Measurements from ENCODE around the gene HMGN3.

HMGN3 gene

DNA sequence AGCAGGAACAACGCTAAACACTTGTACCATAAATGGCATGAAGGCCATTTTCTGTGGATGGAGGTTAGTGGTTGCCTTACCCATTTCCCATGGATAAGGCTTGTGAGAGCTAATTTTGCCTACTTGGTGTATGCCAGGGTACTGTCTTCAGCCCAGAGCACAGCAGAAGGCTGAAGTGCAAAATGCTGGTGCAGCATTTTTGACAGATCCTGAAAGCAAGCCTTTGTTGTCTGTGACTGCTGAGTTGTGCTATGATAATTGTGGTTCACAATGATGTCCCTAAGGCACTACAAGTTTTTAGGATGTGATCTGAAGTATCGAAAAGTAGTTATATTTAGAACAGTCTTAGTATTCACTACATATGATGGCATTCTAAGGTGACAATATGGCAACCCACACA, 14.7 kb upstream of the HMGN3 start:
- no peaks in the 10 kb centered on the region; the same call in 1 of the 2 replicates for H3K9me3 ChIP-seq (ENCODE audit: insufficient read depth, low read length)
- H3K9ac ChIP-seq (ENCODE audit: insufficient read length, low read depth), result no peak overlapping the region
- no peaks in the 10 kb centered on the region for H3K36me3 ChIP-seq (ENCODE audit: insufficient read depth, insufficient read length, low read length)
- TF ChIP-seq SUZ12 (IDR thresholded peaks at IDR 0.05; ENCODE audit: extremely low read depth, insufficient read depth, insufficient read length) (no peak), ZNF274 (IDR thresholded peaks at IDR 0.05; ENCODE audit: low read depth, low read length) (no peak), YY1 (IDR thresholded peaks at IDR 0.05; ENCODE audit: insufficient read depth, insufficient read length) (no peak)
- no peak for DNase-seq (ENCODE audit: low read depth, low spot score)
- no peak overlapping the region for H3K4me3 ChIP-seq (ENCODE audit: insufficient read length, low read depth)
- H3K4me1 ChIP-seq (ENCODE audit: insufficient read depth, insufficient read length), result no peaks in the 10 kb centered on the region
- H3K27me3 ChIP-seq (ENCODE audit: insufficient read depth, insufficient read length), result no peaks in the 10 kb centered on the region

DNA sequence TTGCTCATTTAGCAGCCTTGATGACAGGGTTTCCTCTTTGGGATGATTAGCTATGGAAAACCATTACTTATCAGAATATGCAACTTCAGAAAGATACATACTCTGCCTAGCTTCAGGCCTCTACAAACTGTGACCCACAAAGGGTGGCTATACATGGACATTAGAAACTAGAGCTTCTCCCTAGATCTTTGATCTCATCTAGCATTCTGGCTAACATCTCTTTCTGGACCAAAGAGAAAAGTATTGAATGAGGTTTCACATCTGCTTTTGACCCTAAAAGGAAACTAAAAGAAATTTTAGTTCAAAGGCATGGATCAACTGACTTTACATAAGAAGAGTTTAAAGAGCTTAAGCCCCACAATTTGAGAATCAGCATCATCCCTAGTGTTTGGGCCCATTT, 12.4 kb upstream of the HMGN3 start:
- Histone ChIP-seq H3K4me1 (ENCODE audit: insufficient read depth, insufficient read length) (no peaks in the 10 kb centered on the region), H3K4me3 (ENCODE audit: insufficient read length, low read depth) (no peak overlapping the region), H3K9me3 (ENCODE audit: insufficient read depth, low read length) (no peaks in the 10 kb centered on the region; the same call in 1 of the 2 replicates), H3K9ac (ENCODE audit: insufficient read length, low read depth) (no peak overlapping the region), H3K36me3 (ENCODE audit: insufficient read depth, insufficient read length, low read length) (no peaks in the 10 kb centered on the region), H3K27me3 (ENCODE audit: insufficient read depth, insufficient read length) (no peaks in the 10 kb centered on the region)
- no peak for DNase-seq (ENCODE audit: low read depth, low spot score)
- TF ChIP-seq SUZ12 (IDR thresholded peaks at IDR 0.05; ENCODE audit: extremely low read depth, insufficient read depth, insufficient read length), result no peak
- no peak for TF ChIP-seq YY1 (IDR thresholded peaks at IDR 0.05; ENCODE audit: insufficient read depth, insufficient read length)
- no peak for TF ChIP-seq ZNF274 (IDR thresholded peaks at IDR 0.05; ENCODE audit: low read depth, low read length)

DNA sequence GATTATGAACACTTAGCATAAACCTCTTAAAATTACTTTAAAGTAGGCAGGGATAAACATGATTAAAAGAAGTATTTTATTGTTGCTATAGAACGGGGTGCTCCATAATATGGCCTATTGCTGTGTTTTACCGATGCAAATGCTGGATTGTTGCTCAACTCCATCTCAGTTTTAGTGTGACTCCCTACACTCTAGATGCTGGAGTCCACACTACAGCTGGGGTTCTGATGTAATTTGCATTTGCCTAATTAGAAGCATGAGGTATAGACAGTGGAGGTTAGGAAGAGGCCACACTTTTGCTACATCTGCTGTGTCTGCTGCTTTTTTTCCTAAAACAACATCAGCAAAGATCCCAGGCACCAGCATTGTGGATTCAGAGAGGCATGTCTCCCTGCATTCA, 6.7 kb upstream of the HMGN3 start:
- no peaks in the 10 kb centered on the region for H3K36me3 ChIP-seq (ENCODE audit: insufficient read depth, insufficient read length, low read length)
- no peaks in the 10 kb centered on the region for H3K27me3 ChIP-seq (ENCODE audit: insufficient read depth, insufficient read length)
- no peak overlapping the region for H3K4me3 ChIP-seq (ENCODE audit: insufficient read length, low read depth)
- TF ChIP-seq ZNF274 (IDR thresholded peaks at IDR 0.05; ENCODE audit: low read depth, low read length), result no peak
- TF ChIP-seq YY1 (IDR thresholded peaks at IDR 0.05; ENCODE audit: insufficient read depth, insufficient read length), result no peak
- TF ChIP-seq SUZ12 (IDR thresholded peaks at IDR 0.05; ENCODE audit: extremely low read depth, insufficient read depth, insufficient read length), result no peak
- no peaks in the 10 kb centered on the region; the same call in 1 of the 2 replicates for H3K9me3 ChIP-seq (ENCODE audit: insufficient read depth, low read length)
- no peak overlapping the region for H3K9ac ChIP-seq (ENCODE audit: insufficient read length, low read depth)
- no peaks in the 10 kb centered on the region for H3K4me1 ChIP-seq (ENCODE audit: insufficient read depth, insufficient read length)
- no peak for DNase-seq (ENCODE audit: low read depth, low spot score)

DNA sequence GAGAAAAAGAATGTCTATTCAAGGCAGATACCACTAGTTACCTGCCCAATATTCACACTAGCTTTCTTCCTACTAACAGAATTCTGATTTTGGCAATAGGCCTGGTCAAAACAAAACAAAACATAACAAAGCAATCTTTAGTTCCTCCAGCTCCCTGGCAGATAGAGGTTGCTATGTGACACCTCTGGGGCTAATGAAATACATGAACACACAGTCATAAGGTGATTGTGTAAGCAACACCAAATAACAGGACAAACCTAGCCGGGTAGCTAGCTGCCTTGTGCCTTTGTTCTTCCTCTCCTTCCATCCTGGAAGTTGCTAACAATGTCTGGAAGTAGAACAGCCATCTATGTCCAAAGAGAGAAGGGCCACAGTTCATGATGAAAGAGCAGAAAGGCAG, 6.0 kb upstream of the HMGN3 start:
- Histone ChIP-seq H3K4me3 (ENCODE audit: insufficient read length, low read depth) (no peak overlapping the region), H3K9ac (ENCODE audit: insufficient read length, low read depth) (no peak overlapping the region), H3K27me3 (ENCODE audit: insufficient read depth, insufficient read length) (no peaks in the 10 kb centered on the region), H3K4me1 (ENCODE audit: insufficient read depth, insufficient read length) (no peaks in the 10 kb centered on the region), H3K9me3 (ENCODE audit: insufficient read depth, low read length) (0 out of 2 replicates have a peak, but pooled peaks cover 2% of the 10 kb centered on the region), H3K36me3 (ENCODE audit: insufficient read depth, insufficient read length, low read length) (no peaks in the 10 kb centered on the region)
- TF ChIP-seq YY1 (IDR thresholded peaks at IDR 0.05; ENCODE audit: insufficient read depth, insufficient read length), result no peak
- no peak for TF ChIP-seq SUZ12 (IDR thresholded peaks at IDR 0.05; ENCODE audit: extremely low read depth, insufficient read depth, insufficient read length)
- TF ChIP-seq ZNF274 (IDR thresholded peaks at IDR 0.05; ENCODE audit: low read depth, low read length), result no peak
- no peak for DNase-seq (ENCODE audit: low read depth, low spot score)

DNA sequence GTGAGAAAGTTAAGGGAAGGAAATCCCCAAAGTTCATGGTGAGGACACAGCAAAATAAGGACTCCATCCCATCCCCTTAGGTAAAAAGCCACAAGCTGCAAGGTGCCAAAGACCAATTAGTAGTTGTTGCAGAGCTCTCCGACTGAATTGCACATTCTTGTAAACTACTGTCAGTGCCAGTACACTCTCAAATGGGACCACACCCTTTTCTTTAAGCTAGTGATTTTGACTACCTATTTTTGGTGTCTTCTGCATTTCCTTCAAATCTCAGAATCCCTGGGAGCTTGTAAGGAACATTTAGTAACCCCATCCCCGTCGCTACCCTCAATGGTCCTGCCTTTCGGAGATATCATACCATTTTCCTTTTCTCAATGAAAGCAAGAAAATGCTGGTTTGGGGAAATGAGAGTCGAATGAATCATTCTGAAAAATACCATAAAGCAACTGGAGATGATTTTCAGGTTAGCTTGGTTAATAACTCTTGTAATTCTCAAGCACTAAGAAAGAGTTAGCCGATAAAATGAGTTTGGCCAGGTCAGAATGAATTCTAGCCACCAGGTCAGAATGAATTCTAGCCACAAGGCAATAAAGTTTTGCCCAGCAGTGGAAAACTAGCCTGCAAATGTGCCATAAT, 5.2 kb upstream of the HMGN3 start:
- Histone ChIP-seq H3K9me3 (ENCODE audit: insufficient read depth, low read length) (0 out of 2 replicates have a peak, but pooled peaks cover 4% of the 10 kb centered on the region), H3K27me3 (ENCODE audit: insufficient read depth, insufficient read length) (no peaks in the 10 kb centered on the region), H3K9ac (ENCODE audit: insufficient read length, low read depth) (no peak overlapping the region), H3K4me1 (ENCODE audit: insufficient read depth, insufficient read length) (no peaks in the 10 kb centered on the region), H3K4me3 (ENCODE audit: insufficient read length, low read depth) (no peak overlapping the region), H3K36me3 (ENCODE audit: insufficient read depth, insufficient read length, low read length) (no peaks in the 10 kb centered on the region)
- TF ChIP-seq YY1 (IDR thresholded peaks at IDR 0.05; ENCODE audit: insufficient read depth, insufficient read length), result no peak
- no peak for TF ChIP-seq SUZ12 (IDR thresholded peaks at IDR 0.05; ENCODE audit: extremely low read depth, insufficient read depth, insufficient read length)
- no peak for TF ChIP-seq ZNF274 (IDR thresholded peaks at IDR 0.05; ENCODE audit: low read depth, low read length)
- no peak for DNase-seq (ENCODE audit: low read depth, low spot score)

DNA sequence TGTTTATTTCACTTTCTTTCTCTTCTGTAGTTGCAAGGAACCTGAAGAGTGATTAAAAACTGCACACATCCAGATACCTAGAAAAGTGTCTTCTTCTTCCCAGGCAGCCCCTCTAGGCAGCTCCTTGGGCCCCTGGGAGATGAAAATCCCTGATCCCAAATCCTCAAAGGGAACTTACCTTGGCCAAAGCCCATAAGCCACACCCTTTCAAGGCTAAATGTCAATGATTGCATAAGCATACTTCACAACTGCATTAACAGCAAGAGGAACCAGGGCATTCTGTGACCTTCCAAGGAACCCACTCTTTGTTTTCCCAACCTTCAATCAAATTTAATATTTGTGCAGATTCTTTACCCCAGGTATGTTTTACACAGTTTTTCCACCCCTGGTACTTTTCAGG, 4.4 kb upstream of the HMGN3 start:
- no peak overlapping the region for H3K4me3 ChIP-seq (ENCODE audit: insufficient read length, low read depth)
- H3K4me1 ChIP-seq (ENCODE audit: insufficient read depth, insufficient read length), result no peaks in the 10 kb centered on the region
- no peak for DNase-seq (ENCODE audit: low read depth, low spot score)
- H3K9ac ChIP-seq (ENCODE audit: insufficient read length, low read depth), result no peak overlapping the region
- TF ChIP-seq ZNF274 (IDR thresholded peaks at IDR 0.05; ENCODE audit: low read depth, low read length) (no peak), SUZ12 (IDR thresholded peaks at IDR 0.05; ENCODE audit: extremely low read depth, insufficient read depth, insufficient read length) (no peak), YY1 (IDR thresholded peaks at IDR 0.05; ENCODE audit: insufficient read depth, insufficient read length) (no peak)
- H3K27me3 ChIP-seq (ENCODE audit: insufficient read depth, insufficient read length), result no peaks in the 10 kb centered on the region
- H3K9me3 ChIP-seq (ENCODE audit: insufficient read depth, low read length), result 0 out of 2 replicates have a peak, but pooled peaks cover 4% of the 10 kb centered on the region
- no peaks in the 10 kb centered on the region for H3K36me3 ChIP-seq (ENCODE audit: insufficient read depth, insufficient read length, low read length)

DNA sequence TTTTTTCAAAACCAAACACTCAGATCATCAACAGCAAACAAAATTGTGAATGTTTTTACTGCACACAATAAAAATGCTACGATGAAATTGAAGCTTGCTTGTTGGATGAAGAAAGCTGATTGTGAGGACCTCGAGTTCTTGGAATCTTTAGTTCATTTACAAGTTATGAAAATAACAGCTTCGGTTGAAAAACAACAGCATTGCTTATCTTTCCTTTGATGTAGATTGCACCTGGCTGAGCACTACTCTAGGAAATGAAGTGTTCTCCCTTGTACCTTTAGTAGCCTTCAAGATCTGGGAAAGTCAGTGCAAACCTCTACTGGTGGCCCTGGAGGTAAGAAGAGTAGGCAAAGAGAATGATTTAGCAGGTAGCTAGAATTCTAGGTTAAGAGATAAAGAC, 2.2 kb upstream of the HMGN3 start:
- Histone ChIP-seq H3K27me3 (ENCODE audit: insufficient read depth, insufficient read length) (no peaks in the 10 kb centered on the region), H3K4me1 (ENCODE audit: insufficient read depth, insufficient read length) (no peaks in the 10 kb centered on the region), H3K9ac (ENCODE audit: insufficient read length, low read depth) (no peak overlapping the region), H3K4me3 (ENCODE audit: insufficient read length, low read depth) (no peak overlapping the region), H3K9me3 (ENCODE audit: insufficient read depth, low read length) (0 out of 2 replicates have a peak, but pooled peaks cover 4% of the 10 kb centered on the region), H3K36me3 (ENCODE audit: insufficient read depth, insufficient read length, low read length) (peaks cover 7% of the 10 kb centered on the region)
- TF ChIP-seq ZNF274 (IDR thresholded peaks at IDR 0.05; ENCODE audit: low read depth, low read length) (no peak), SUZ12 (IDR thresholded peaks at IDR 0.05; ENCODE audit: extremely low read depth, insufficient read depth, insufficient read length) (no peak), YY1 (IDR thresholded peaks at IDR 0.05; ENCODE audit: insufficient read depth, insufficient read length) (no peak)
- DNase-seq (ENCODE audit: low read depth, low spot score), result no peak

Measured in NT2/D1 (cell line).